Measurements from ENCODE around the gene IZUMO2.
"Not testable (repeated sequence)": the region's sequence is repeated elsewhere in the genome, so short reads cannot be mapped to it uniquely, and the experiment has no call there.

The IZUMO2 gene

DNA sequence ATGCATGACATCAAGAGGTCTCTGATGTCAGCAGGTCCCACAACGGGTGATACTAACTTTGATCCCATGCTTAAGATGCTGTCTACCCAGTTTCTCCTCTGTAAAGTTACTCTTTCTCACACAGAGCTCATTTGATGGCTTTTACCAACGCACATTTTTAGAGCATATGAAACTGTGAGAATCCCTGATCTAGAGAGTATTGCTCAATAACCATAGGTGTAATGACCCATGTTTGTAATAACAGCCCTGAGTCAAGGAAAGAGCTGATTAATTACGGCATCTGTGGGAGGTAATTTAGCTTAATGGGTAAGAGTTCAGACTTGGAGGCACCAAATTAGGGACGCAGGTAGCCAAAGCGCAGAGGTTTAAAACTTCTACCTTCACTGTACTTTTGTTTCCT lies 18.0 kb upstream of the IZUMO2 start:
- DNase-seq = no peak

GRCh38 chr19:50178859-50179537 lies 15.9 kb upstream of the IZUMO2 start:
- DNase-seq = no peak

DNA sequence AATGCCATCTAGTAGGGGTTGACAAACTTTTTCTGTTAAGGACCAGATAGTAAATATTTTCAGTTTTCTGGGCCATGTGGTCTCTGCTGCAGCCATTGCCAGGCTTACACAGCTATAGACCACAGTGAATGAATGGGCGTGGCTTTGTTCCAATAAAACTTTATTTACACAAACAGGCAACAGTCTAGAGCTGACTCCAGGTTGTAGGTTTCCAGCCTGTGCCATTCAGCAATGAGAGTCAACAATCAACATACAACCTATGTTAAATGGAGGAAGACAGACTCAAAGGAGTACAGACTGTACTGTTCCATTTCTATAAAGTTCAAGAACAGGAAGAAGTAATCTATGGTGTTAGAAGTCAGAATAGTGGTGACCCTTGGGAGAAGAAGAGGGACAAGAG lies 15.2 kb upstream of the IZUMO2 start:
- no peak for DNase-seq

DNA sequence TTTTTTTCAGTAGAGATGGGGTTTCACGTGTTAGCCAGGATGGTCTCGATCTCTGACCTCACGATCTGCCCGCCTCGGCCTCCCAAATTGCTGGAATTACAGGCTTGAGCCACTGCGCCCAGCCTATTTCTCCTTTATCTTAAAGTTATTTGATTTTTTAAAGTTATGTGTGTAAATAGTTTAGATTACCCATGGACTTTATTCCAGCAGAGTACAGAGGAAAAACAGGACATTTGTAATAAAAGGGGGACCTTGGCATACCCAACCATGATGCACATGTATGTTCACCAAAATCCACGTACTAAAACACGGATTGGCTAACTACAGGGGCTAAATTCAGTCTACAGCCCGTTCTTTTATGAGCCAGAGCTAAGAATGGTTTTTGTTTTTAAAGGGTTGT lies 13.7 kb upstream of the IZUMO2 start:
- no peak for DNase-seq

- DNase-seq = no peak
Measured at GRCh38 chr19:50175924-50176323, 12.8 kb upstream of the IZUMO2 start.

DNA sequence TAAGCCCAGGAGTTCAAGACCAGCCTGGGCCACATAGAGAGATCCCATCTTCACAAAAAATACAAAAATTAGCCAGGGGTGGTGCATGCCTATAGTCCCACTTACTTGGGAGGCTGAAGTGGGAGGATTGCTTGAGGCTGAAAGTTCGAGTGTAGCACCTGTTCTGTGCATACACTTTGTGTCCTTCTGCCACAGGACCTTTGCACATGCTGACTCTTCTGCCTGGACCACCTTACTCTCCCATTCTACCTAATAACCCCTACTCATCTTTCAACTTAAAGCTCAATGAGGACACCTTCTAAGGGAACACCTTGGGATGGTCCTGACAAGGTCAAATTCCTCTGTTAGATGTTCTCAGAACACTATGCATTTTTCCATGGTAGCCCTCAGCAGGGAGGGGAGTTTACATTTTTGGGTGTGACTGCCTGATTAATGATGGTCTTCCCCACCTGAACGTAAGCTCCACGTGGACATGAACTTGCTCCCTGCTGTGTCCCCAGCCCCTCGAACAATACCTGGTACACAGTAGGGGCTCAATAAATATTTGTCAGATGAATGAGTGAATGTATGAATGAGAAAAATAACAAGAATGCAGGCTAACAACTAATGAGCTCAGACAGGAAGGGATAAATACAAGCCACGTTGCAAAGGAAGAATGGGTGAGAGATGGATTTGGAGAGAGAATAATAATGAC lies 11.2 kb upstream of the IZUMO2 start:
- DNase-seq = no peak

DNA sequence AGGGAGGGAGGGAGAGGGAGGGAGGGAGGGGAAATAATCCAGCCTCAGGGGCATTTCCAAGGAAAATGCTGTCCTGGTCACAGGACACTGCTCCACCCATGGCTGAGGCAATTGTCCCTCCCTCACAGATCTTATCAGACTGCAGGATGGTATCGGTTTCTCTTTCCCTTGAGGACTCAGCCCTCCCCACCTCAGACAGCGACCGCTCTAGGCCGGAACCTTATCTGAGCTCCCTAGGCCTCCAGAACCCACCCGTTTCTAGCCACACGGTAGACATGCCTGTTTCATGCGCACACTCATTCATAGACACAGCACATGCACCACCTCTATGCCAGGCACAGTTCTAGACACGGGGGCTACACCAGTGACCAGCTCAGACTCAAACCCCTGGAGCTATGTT lies 10.0 kb upstream of the IZUMO2 start:
- DNase-seq = no peak

GRCh38 chr19:50172726-50173125 lies 9.6 kb upstream of the IZUMO2 start:
- no peak for DNase-seq

- DNase-seq = no peak
Measured at GRCh38 chr19:50171752-50172151, 8.7 kb upstream of the IZUMO2 start.

DNA sequence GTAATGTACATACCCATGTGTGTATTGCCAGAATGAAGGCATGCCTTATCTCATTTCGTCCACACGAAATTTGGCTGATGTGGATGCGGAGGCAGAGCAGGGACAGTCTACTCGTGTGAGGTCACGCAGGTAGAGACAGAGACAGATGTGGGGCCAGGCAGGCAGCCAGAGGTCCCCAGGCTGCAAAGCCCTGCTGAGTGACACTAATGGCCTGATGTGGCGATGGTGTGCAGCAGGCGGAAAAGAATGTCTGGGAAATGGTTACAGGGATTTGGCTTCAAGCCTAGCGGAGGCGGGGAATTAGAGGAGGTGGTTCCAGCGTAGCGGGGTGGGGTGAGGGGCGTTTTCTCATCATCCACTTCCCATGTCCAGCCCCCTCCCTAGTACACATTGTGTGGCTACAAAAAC lies 4.2 kb upstream of the IZUMO2 start:
- no peak for DNase-seq

DNA sequence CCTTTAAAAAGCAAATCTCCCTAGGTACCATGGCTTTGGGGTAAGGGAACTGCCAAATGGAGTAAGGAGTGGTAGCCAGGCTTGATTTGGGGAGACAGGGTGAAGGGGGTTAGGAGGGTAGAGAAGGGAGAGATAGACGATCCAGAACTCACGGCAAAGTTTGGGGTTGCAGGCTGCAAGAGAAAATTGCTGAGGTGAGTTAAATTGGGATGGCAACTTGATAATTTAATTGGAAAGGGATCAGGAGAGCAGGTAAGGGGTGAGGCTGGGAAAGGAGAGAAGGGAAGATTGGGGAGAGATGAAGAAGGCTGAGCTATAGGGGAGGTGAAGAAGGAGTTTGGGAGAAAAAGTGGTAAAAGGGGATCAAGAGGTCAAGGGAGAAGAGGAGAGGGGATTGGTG lies 4.0 kb downstream of the IZUMO2 start:
- DNase-seq = no peak

DNA sequence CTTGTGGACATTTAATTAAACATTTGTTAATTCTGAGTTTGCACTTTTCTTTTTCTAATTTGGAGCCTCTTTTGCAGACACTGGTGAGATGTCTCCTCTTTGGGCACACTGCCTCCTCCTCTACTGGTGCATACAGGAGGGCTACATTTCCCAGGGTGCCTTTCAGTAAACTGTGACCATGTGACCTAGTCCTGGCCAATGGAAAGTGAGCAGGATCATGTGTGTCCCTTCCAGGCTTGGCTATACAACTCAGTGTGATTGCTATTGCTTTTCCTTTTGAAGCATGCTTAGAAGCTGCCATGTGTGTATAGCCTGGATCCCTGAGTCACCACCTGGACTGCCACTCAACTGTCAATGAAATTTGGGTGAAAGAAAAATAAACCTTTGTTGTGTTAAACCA lies 4.5 kb downstream of the IZUMO2 start:
- no peak for DNase-seq

GRCh38 chr19:50155520-50156109 lies 7.5 kb downstream of the IZUMO2 start:
- DNase-seq = no peak

DNA sequence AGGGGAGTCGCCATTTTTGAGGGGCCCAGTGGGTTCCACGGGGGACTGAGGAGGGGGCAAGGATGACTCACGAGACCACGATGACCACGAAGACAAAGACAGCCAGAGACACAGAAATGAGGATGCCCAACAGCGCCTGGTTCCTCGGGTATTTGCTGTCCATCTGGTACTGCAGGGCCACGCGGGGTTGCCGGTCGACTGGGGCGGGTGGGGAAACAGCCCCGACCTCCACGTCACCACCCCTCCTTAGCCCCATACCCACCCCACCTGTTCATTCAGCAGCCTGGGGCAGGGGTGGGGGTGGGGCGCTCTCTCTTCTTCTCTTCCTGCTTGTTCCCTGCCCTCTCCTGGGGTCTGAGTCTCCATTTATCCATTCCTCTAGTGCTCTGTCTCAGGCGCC lies 8.6 kb downstream of the IZUMO2 start:
- DNase-seq = no peak

DNA sequence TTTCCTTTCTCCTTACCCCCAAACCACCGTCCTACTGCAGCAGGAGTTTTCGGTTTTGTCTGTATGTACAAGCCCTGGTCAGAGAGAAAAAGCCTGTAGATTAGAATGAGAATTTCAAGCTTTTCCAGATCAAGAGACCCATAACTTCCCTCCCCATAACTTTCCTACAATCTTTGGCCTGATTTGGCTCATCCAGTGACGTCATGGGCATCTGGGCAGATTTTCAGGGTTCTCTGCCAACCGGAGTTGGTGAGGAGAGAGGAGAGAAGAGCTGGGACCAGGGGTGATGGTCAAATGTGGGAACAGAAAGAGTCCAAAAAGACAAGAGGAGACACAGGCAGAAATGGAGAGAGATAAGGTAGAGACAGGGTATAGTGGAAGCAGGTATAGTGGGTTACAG lies 10.5 kb downstream of the IZUMO2 start:
- DNase-seq = no peak

- no peak for DNase-seq
Measured at GRCh38 chr19:50148528-50148927, 14.6 kb downstream of the IZUMO2 start.

DNA sequence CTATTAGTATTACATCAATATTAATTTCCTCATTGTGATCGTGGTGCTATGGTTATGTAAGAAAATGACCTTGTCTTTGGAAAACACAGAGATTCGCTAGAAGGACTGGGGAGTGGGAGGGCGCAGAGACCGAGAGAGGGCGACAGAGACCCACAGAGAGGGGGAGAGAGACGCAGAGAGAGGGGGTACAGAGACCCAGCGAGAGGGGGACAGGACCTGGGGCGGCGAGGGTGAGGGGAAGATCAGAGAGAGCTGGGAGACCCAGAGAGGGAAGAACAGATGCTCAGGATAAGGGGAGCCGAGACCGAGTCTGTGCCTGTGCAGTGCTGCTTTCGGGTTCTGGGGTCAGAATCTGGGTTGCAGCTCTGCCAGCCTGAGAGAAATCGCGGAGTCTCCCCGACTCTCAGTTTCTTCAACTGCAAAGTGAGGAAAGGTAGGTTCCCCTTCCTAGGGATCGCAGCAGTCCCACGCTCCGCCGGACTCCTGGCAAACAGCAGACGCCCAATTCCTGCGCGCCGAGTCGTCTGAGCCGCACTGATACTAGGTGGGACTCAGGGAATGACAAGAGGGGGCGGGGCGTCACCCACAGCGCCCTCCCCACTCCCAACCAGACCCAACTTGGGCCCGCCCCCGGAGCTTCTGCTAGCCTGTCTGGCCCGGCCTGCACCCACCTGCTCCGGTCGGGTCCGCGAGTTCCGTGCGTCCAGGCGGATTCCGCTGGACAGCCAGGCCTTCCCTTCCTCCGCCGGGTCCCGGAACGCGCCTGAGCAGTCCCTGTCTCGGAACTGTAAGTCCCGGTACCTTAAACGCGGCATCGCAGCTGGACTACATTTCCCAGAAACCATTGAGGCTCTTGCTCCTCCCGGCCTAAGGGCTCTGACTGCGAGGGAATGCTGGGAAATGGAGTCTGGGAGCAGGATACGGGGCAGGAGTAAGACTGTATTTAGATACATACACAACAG lies 15.3 kb downstream of the IZUMO2 start:
- DNase-seq = no peak

DNA sequence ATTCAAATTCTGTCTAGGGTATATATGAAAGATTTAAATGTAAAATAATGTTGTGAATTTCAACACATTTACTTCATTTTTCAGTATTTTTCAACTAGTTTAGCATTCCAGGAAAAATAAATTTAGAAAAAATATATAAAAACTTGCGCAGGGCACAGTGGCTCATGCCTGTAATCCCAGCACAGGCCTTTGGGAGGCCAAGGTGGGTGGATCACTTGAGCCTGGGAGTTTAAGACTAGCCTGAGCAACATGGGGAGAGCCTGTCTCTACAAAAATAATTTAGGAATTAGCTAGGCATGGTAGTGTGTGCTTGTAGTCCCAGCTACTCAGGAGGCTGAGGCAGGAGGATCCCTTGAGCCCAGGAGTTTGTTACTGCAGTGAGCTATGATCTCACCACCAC lies 21.2 kb downstream of the IZUMO2 start:
- DNase-seq = not testable (repeated sequence)

- not testable (repeated sequence) for DNase-seq
Measured at GRCh38 chr19:50140118-50140845, 22.8 kb downstream of the IZUMO2 start.

DNA sequence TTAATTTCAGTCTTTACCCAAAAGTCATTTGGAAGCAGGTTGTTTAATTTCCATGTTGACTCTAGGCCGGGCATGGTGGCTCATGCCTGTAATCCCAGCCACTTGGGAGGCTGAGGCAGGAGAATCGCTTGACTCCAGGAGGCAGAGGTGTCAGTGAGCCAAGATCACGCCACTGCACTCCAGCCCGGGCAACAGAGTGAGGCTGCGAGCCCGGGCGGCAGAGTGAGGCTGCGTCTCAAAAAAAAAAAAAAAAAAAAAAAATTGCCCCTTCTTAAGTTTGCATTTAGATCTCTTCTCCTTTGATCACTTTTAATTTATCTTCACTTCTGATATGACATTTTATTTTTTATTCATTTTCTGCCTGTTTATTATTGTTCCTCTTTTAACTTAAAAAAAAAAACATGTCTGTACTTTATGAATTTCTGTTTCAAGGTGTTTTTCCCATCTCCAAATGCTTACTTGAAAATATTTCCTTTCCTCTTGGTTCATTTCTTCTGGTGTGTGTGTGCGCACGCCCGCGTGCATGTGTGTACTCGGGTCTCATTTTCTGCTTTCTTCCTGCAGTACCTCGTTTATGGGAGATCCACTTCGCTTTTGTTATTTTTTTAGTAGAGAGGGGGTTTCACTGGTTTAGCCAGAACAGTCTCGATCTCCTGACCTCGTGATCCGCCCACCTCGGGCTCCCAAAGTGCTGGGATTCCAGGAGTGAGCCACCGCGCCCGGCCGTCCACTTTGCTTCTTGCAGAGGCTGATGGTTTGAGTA lies 26.3 kb downstream of the IZUMO2 start:
- not testable (repeated sequence) for DNase-seq

GRCh38 chr19:50135856-50136602 lies 27.1 kb downstream of the IZUMO2 start:
- not testable (repeated sequence) for DNase-seq

Data from cortex of kidney (tissue), 1 donor.